Hepatocyte (in vitro differentiated cells): ENCODE results near the gene ERBB4.

ENCODE experiments used
- CTCF ChIP-seq: fragments of 200-600 bp; sonication (generic); IDR thresholded peaks from 2 replicates; pipeline ENCODE4 v1.5.1; 2016; ENCODE audit warnings: antibody characterized with exemption, mild to moderate bottlenecking; ENCODE audit not compliant: poor library complexity
- EZH2 ChIP-seq: fragments of 200-600 bp; sonication (generic); IDR thresholded peaks from 2 replicates; pipeline ENCODE4 v1.6.1; 2016; ENCODE audit warnings: antibody characterized with exemption, mild to moderate bottlenecking, borderline replicate concordance

- TF ChIP-seq CTCF = no peak
- no peak for TF ChIP-seq EZH2
Observed at GRCh38 chr2:212392544-212392943, 146.1 kb downstream of the ERBB4 start.
